GM19099 (cell line): Measurements from ENCODE around the gene CRABP1.

Experiments used
- POLR2A ChIP-seq: IDR thresholded peaks from 3 replicates; pipeline ENCODE4 v1.6.1; 2011; ENCODE audit warnings: low read depth; ENCODE audit not compliant: insufficient read length; ENCODE audit errors: extremely low read depth

CRABP1 gene

GRCh38 chr15:78327466-78327865 lies 12.7 kb upstream of the CRABP1 start:
- no peak for TF ChIP-seq POLR2A

DNA sequence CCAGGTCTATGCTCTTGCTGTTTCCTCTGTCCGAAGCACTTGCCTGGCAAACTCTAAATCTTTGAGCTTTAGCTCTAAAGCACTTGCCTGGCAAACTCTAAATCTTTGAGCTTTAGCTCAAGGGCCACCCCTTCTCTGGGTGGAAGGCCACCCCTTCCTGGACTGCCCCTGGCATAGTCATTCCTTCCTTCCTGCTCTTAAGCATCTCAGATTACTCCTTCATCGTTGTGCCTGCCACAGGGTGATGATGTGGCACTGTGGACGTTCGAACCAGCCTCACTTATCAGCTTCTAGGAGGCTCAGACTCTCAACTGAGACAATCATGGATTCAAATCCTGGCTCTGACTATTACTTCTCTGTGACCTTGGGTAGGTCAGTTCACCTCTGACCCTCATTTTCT lies 10.5 kb upstream of the CRABP1 start:
- TF ChIP-seq POLR2A = no peak

- no peak for TF ChIP-seq POLR2A
Measured at GRCh38 chr15:78334845-78335244, 5.3 kb upstream of the CRABP1 start.

DNA sequence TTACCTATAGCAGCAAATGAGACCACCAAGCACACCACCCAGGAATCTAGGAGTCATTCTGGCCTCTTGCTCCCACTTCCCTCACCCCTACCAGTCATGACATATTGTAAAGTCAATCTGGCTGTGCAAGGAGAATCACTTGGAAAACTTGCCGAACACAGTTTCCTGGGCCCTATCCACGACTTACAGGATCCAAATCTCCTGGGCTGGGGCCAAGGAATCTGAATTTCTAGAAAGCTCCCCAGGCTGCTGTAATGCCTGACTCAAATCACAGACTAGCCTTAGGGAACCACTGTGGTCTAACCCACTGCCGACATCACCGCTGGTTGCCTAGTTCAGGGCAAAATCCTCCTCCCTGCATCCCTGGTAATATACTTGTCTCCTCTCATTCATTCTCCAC lies 4.2 kb upstream of the CRABP1 start:
- TF ChIP-seq POLR2A = no peak

- TF ChIP-seq POLR2A = no peak
Measured at GRCh38 chr15:78338781-78339180, 1.4 kb upstream of the CRABP1 start.

- TF ChIP-seq POLR2A = no peak
Measured at GRCh38 chr15:78339559-78339958, 594 bp upstream of the CRABP1 start.

DNA sequence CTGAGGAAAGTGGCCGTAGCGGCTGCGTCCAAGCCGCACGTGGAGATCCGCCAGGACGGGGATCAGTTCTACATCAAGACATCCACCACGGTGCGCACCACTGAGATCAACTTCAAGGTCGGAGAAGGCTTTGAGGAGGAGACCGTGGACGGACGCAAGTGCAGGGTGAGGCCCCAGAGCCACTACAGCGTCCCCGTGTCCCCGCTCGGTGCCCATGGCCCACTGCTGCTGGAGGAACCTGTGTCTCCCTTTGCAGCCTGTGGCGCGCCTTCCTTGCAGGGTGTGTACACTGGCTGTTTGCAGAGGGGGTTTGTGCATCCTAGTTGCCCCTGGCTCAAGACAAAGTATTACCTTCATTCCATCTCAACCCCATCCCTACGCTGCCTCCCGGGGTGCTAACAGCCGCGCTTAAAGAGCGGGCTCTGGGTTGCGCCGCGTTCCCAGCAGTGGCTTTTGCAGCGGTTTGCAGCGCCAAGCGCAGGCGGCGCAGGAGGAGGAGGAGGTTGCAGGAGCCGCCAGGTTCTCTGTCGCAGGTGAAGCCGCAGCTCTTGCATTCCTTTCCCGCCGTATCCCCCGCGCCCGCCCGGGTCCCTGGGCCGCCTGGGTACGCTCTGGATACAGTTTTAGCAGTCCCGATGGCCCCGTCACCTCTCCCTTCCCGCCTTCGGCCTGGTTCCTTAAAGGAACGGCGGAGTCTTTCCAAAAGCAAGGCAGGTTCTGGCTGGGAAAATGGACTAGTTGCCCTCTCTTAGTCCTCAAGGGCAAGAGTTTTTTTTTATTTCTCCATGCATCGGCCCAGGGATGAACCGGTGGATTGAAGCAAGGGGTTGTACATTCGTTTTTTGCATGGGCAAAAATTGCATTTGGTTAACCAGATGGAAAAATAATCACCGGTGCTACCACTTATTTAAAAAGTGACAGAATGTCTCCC lies 1.2 kb downstream of the CRABP1 start:
- no peak for TF ChIP-seq POLR2A

- no peak for TF ChIP-seq POLR2A
Measured at GRCh38 chr15:78342021-78342420, 1.9 kb downstream of the CRABP1 start.

DNA sequence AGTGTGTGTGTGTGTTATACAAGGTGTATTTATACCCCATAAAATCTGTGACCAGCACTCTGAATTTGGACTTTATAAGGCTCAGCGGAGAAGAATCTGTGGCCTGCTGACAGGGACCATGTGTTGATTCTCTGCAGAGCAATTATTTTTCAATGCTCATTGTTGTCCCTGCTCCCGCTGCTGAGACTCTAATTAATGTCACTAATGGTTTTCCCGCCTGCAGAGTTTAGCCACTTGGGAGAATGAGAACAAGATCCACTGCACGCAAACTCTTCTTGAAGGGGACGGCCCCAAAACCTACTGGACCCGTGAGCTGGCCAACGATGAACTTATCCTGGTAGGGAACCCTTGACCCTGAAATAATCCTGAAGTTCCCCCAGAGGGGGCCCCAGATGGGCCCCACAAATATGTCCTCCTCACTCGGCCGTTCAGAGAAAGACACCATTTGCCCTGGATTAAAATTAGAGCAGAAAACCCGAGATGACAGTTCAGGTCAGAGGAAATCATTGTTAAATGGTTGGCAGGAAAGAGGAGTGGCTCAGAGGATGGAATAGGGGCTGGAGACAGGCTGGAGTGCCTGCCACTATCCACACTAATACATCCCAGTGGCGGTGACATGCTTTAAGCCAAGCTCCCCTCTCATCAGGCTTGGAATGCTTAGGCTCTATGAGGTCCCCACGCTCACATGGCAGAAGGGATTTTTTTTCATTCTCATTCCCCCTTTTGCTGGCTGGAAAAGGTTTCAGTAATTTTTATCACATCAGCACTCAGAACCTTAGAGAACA lies 3.3 kb downstream of the CRABP1 start:
- TF ChIP-seq POLR2A = no peak

DNA sequence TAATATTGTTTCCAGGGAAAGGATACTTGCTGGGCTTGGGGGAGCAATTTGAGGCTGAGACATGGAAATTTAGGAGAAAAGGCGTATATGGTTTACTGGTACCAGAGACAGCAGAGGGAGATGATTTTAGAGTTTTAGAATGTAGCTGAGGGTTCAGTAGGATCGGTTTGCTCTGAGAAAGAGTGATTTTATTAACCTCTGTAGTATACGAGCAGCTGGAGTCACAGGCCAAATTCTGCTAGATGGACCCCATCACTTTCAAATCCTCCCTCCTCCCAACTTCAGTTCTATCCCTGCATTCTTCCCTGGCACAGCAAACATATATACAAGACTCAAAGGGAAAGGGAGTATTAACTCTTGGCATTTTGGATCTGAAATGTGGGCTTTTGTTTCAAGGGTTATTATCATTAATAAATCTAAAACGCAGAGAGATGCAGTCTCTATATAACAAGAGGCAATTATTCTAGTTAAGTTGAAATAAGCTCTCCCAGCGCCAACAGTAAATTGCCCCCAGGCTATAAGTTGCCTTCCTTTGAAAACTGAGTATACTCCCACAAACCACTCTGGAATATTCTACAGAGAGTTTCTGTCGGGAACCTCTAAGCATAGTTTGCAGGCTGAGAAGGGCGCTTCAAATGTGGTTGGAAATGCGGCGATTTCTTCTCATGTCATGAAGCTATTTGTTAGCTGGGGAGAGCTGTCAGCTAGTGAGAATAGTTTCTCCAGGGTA lies 5.4 kb downstream of the CRABP1 start:
- TF ChIP-seq POLR2A = no peak

DNA sequence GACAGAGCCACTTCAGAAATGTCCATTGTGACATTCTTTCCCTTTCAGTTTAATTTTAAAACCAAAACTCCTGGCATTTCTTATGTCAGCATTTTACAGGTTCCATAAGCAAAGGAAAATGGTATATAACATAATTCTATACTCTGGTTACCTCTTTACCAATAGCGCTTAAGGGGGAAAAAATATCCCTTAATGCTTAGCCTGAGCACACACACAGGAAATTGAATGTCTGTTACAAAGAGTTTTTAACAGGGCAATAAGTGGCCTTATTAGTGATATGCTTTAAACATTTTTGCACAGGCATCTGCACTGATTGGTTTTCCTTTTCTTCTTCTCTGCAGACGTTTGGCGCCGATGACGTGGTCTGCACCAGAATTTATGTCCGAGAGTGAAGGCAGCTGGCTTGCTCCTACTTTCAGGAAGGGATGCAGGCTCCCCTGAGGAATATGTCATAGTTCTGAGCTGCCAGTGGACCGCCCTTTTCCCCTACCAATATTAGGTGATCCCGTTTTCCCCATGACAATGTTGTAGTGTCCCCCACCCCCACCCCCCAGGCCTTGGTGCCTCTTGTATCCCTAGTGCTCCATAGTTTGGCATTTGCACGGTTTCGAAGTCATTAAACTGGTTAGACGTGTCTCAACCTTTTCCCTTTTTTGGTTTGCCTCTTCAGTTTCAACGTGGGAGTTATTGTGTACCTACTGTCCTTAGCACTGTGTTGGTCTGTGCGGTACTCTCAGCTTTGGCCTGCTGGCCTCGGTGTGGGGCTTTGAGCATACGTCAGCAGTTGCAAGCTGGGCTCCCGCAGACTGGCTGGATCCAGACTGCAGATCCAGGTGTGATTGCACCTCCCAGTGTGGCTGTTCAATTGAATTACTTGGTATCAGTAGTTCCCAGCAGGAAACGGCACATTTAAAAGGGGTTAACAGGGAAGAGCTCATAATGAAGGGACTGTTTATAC lies 7.7 kb downstream of the CRABP1 start:
- no peak for TF ChIP-seq POLR2A

DNA sequence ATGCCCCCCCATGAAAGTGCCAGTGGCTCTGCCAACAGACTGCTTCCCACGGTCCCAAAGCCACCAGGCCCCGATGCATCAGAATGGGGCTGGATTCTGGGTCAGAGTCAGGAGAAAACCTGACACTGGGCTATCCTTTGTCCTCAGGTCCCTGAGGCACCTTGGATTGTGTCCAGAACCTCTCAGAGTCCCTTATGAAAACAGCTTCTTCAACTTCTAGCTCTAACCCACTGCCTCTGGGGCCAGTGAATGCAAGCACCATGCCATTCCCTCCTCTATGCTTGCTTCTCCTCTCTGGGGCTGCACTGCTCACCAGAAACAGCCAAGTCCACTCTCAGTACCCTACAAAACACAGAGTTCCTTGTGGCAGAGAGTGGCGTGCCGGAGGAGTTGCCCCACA lies 9.9 kb downstream of the CRABP1 start:
- TF ChIP-seq POLR2A = no peak

DNA sequence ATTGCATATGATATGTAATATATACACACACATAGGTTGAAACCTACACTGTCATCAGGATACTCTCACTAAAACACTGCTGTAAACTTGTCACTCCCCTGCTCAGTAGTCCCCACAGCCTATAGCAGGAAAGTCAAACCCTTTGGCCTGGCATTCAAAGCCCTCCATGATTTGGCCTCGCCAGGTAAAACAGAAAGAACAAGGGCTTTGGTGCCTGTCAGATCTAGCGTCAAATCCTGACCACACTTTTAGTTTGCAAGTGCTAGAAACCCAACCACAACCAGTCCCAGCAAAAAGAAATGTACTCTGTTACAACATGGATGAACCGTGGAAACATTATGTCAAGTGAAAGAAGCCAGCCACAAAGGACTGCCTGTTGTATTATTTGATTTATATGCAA lies 11.4 kb downstream of the CRABP1 start:
- TF ChIP-seq POLR2A = no peak

- no peak for TF ChIP-seq POLR2A
Measured at GRCh38 chr15:78353093-78353492, 12.9 kb downstream of the CRABP1 start.
